Activated CD8-positive, alpha-beta T cell treated with anti-CD3 and anti-CD28 coated beads for 36 hours (primary cell): ENCODE data around the gene C19orf12. TPM values are rescaled to one million over a fixed set of nuclear protein-coding genes. Genes with fewer than 3 reads are reported as not detected.

Experiments
- ATAC-seq: fragments of 200-7000 bp; cut with Tn5 transposase; one replicate; pipeline ENCODE4 v1.10.0; 2021; ENCODE audit warnings: mild to moderate bottlenecking, moderate library complexity
- CTCF ChIA-PET: fragments of 350-600 bp; sonication (Branson Sonifier 250); formaldehyde crosslinking; loops from one replicate; lab custom pipeline; 2021; ENCODE audit warnings: antibody characterized with exemption; lab: Charles Lee
- POLR2A ChIA-PET: fragments of 350-600 bp; sonication (Branson Sonifier 250); formaldehyde crosslinking; loops from one replicate; lab custom pipeline; 2021; ENCODE audit warnings: antibody characterized with exemption; lab: Charles Lee
- DNase-seq: peaks from one replicate; pipeline ENCODE4 v3.0.0-alpha.2; 2020
- H3K27ac Mint-ChIP-seq: one replicate; pipeline ENCODE4 v1.8.0; 2021; ENCODE audit warnings: mild to moderate bottlenecking, mixed read lengths
- H3K27me3 Mint-ChIP-seq: one replicate; pipeline ENCODE4 v1.8.0; 2021; ENCODE audit warnings: mixed read lengths
- H3K36me3 Mint-ChIP-seq: one replicate; pipeline ENCODE4 v1.8.0; 2021; ENCODE audit warnings: low read depth, mixed read lengths
- H3K4me1 Mint-ChIP-seq: one replicate; pipeline ENCODE4 v1.8.0; 2021; ENCODE audit warnings: low read depth, mixed read lengths
- H3K4me3 Mint-ChIP-seq: one replicate; pipeline ENCODE4 v1.8.0; 2021; ENCODE audit warnings: mild to moderate bottlenecking, moderate library complexity, mixed read lengths
- H3K9me3 Mint-ChIP-seq: one replicate; pipeline ENCODE4 v1.8.0; 2021; ENCODE audit warnings: mixed read lengths
- CTCF ChIP-seq: fragments of 200-600 bp; IDR thresholded peaks from one replicate; pipeline ENCODE4 v1.8.0; 2022; ENCODE audit warnings: antibody characterized with exemption, mild to moderate bottlenecking
- intact Hi-C: fragments of 100-400 bp; cut with micrococcal nuclease; formaldehyde crosslinking; loops from one replicate; pipeline ENCODE4 v1.10.0; 2022
- total RNA-seq, 2 experiments: library from RNA; stranded (reverse); gene quantifications; one replicate each; pipeline ENCODE4 v1.2.3, GENCODE V29; 2021

The C19orf12 gene
- total RNA-seq, 2 experiments from 2014 or later, result 33.3 to 36.6 TPM

DNA sequence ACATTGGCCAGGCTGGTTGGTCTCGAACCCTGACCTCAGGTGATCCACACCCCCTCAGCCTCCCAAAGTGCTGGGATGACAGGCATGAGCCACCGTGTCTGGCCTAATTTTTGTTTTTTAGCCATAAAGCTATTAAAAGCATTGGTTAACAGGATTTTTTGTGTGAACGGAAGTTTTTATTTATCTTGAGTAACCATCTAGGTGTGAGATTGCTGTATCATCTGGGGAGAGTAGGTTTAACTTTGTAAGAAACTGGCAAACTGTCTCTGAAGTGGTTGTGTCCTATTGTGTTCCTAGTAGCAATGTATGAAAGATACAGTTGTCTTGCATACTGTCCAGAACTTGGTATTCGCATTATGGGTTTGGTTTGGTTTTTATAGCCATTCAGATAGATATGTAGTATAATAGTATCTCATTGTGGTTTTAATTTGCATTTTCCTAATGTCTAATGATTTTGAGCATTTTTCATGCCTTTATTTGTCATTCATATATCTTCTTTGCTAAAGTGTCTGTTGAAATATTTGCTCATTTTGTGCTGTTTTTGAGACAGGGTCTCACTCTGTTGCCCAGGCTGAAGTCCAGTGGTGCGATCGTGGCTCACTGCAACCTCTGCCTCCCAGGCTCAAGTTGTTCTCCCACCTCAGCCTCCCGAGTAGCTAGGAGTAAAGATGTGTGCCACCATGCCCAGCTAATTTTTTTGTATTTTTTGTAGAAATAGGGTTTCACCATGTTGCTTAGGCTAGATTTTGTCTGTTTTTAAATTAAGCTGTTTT, 63.3 kb downstream of the C19orf12 start:
- H3K4me3 Mint-ChIP-seq, result no peak overlapping the region
- CTCF ChIA-PET, result interaction anchor here (1.1 to 1.3 kb wide), 2 partner anchors 40 to 42 kb away, joined by 3 read pairs; no protein-coding TSS in a partner anchor

GRCh38 chr19:29650772-29651387, 64.2 kb downstream of the C19orf12 start:
- TF ChIP-seq CTCF, result no peak
- no peak for DNase-seq
- ATAC-seq, result no peak
- H3K4me3 Mint-ChIP-seq, result no peak overlapping the region
- POLR2A ChIA-PET, result interaction anchor here (0.7 kb wide), 1 partner anchor 9 kb away, joined by 3 read pairs; no protein-coding TSS in a partner anchor
- intact Hi-C loops, result no loop called here
- H3K27me3 Mint-ChIP-seq, result no peaks in the 10 kb centered on the region
- H3K9me3 Mint-ChIP-seq, result no peaks in the 10 kb centered on the region
- H3K36me3 Mint-ChIP-seq, result no peaks in the 10 kb centered on the region
- H3K27ac Mint-ChIP-seq, result no peak overlapping the region
- CTCF ChIA-PET, result interaction anchor here (1.0 kb wide), 1 partner anchor 40 kb away, joined by 3 read pairs; no protein-coding TSS in a partner anchor
- H3K4me1 Mint-ChIP-seq, result peaks cover 12% of the 10 kb centered on the region

More for the DNA sequence above, 63.3 kb downstream of the C19orf12 start:
- POLR2A ChIA-PET, result interaction anchor here (0.7 to 1.1 kb wide), 2 partner anchors 9 to 10 kb away, joined by 3 read pairs; no protein-coding TSS in a partner anchor
- no peak for TF ChIP-seq CTCF
- H3K27me3 Mint-ChIP-seq, result no peaks in the 10 kb centered on the region
- intact Hi-C loops, result no loop called here
- no peaks in the 10 kb centered on the region for H3K36me3 Mint-ChIP-seq
- DNase-seq (no peak), ATAC-seq (no peak)
- no peaks in the 10 kb centered on the region for H3K9me3 Mint-ChIP-seq
- H3K4me1 Mint-ChIP-seq, result peaks cover 6% of the 10 kb centered on the region
- H3K27ac Mint-ChIP-seq, result no peak overlapping the region

Other genes with a start within 250 kb of the C19orf12 start
- gene VSTM2B, start 189.3 kb downstream of the C19orf12 start, total RNA-seq, result not detected
- gene POP4, start 109.0 kb downstream of the C19orf12 start, total RNA-seq, result 10 to 100 TPM; 84.7 to 89.5 TPM
- gene PLEKHF1, start 49.8 kb downstream of the C19orf12 start, total RNA-seq, result 10 to 100 TPM; 30.4 to 31.7 TPM
- gene CCNE1, start 96.7 kb upstream of the C19orf12 start, total RNA-seq, result 10 to 100 TPM; 24.5 to 25.7 TPM
- gene URI1, start 227.0 kb upstream of the C19orf12 start, total RNA-seq, result 10 to 100 TPM; 65.5 to 71.1 TPM